ENCODE results near the gene PSMG2.

Gene PSMG2

GRCh38 chr18:12766986-12767433 is 64.2 kb downstream of the PSMG2 start:
- no peak for DNase-seq

DNA sequence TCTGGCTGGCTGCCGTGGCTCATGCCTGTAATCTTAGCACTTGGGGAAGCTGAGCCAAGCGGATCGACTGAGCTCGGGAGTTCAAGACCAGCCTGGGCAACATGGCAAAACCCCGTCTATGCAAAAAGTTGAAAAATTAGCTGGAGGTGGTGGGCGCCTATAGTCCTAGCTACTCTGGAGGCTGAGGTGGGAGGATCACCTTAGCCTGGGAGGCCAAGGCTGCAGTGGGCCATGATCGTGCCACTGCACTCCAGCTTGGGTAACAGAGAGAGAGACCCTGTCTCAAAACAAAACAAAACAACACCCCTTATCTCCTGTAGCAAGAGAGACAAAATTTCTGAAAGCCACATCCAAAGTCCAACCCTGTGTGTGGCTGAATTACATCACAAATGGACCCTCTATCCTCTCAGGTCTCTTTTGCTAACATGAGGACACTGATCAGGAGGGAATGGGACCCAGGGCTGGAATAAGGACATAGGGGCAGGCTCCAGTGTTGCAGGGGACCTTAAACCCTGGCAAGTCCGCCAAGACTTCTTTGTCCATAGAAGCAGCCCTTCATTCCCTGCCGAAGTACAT is 64.8 kb downstream of the PSMG2 start:
- no peak for DNase-seq

- no peak for DNase-seq
Measured at GRCh38 chr18:12768625-12769024, 65.8 kb downstream of the PSMG2 start.

DNA sequence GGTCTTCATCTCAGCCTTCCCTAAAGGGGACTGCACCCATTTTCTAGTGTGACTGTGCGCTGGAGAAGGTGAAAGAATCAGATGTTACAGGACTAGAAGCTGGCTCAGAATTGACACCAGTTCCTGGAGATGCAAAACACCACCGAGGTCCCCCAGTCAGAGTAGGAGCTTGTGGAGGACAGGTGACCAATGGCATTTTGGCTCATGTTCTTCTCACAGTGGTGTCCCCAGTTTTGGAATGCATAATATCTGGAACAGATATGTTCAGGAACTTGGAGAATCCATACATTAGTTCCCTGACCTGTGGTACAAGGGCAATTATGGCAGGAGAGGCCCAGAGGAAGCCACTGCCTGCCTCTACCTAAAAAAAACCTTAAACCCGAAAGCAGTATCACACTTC is 66.3 kb downstream of the PSMG2 start:
- no peak for DNase-seq

- no peak for DNase-seq
Measured at GRCh38 chr18:12769644-12770440, 67.0 kb downstream of the PSMG2 start.

- no peak for DNase-seq
Measured at GRCh38 chr18:12770469-12771219, 67.8 kb downstream of the PSMG2 start.

- no peak for DNase-seq
Measured at GRCh38 chr18:12772111-12772510, 69.3 kb downstream of the PSMG2 start.

DNA sequence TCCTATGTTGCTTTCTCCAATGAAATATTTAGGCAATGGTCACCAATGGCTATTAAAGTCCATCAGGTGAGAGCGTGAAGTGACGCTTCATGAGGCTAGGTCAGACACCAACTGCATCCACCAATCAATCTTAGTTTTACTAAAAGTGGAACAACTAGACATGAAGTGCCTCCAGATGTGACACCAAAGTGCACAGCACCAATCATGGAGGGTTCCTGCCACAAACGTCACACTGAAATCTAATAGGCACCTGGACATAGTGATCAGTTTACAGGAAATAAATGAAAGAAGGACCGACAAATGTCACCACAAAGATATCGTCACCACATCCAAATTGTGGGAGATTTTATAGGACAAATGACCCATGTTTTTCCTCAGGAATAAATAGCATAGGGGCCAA is 70.5 kb downstream of the PSMG2 start:
- DNase-seq = no peak

DNA sequence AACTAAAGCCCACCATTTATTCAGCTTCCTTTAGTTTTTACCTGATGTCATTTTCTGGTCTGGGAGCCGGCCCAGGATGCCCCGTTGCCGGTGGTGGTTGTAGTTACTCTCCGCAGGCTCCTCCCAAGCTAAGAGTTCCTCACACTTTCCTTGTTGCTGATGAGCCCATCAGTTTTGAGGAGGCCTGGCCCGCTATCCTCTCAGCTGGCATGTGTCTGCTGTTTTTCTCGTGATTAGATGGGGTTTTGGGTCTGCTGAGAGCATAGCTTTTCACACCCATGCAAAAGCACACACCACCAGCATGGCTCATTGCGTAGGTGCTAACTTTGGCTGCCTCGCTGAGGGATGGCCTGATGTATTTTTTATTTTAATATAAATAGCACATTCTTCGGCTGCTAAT is 72.1 kb downstream of the PSMG2 start:
- DNase-seq = no peak
